PC-3 (cell line): ENCODE results near the gene SEPTIN3.

ENCODE experiments used
- CTCF ChIP-seq: fragments of 300-600 bp; sonication (generic); conservative IDR thresholded peaks from 2 replicates; pipeline ENCODE4 v1.5.1; 2017; ENCODE audit warnings: antibody characterized with exemption, low read depth, mild to moderate bottlenecking, low read length
- EZH2 ChIP-seq: fragments of 300-600 bp; sonication (generic); IDR thresholded peaks from one replicate; pipeline ENCODE4 v1.6.1; 2017; ENCODE audit warnings: antibody characterized with exemption, mild to moderate bottlenecking, low read length; ENCODE audit not compliant: unreplicated experiment
- EZH2phosphoT487 ChIP-seq: fragments of 300-600 bp; sonication (generic); IDR thresholded peaks from 2 replicates; pipeline ENCODE4 v1.6.1; 2018; ENCODE audit warnings: mild to moderate bottlenecking, antibody characterized with exemption, low read length, borderline replicate concordance

- TF ChIP-seq CTCF: no peak
- no peak for TF ChIP-seq EZH2
- TF ChIP-seq EZH2phosphoT487: no peak
These were observed 46.2 kb upstream of the SEPTIN3 start for GRCh38 chr22:41922940-41923594.
